Neuronal stem cell (in vitro differentiated cells): ENCODE results near the gene XPNPEP2. TPM values are rescaled to one million over a fixed set of nuclear protein-coding genes. Genes with fewer than 3 reads are reported as not detected.

Experiments
- small RNA-seq: library from polyadenylated mRNA; stranded (forward); fragments of <200 nt; extraction: miRNeasy Mini kit (QIAGEN cat#:217004); gene quantifications from one replicate; pipeline ENCODE3, GENCODE V24; 2013; ENCODE audit not compliant: insufficient read depth

Gene XPNPEP2

Small RNAs within 50 kb of the gene (small RNA-seq; reads per million reads assigned to genes)
- gene RF00017 = not detected
